ENCODE data around the gene PPARGC1A. TPM values are rescaled to one million over a fixed set of nuclear protein-coding genes. Genes with fewer than 3 reads are reported as not detected.

The PPARGC1A gene
- total and polyA plus RNA-seq, 2 of the 13 experiments (the other 11 are each of a cell fraction or from before 2014, with no cell fraction given): 20.7 to 37.3 TPM

DNA sequence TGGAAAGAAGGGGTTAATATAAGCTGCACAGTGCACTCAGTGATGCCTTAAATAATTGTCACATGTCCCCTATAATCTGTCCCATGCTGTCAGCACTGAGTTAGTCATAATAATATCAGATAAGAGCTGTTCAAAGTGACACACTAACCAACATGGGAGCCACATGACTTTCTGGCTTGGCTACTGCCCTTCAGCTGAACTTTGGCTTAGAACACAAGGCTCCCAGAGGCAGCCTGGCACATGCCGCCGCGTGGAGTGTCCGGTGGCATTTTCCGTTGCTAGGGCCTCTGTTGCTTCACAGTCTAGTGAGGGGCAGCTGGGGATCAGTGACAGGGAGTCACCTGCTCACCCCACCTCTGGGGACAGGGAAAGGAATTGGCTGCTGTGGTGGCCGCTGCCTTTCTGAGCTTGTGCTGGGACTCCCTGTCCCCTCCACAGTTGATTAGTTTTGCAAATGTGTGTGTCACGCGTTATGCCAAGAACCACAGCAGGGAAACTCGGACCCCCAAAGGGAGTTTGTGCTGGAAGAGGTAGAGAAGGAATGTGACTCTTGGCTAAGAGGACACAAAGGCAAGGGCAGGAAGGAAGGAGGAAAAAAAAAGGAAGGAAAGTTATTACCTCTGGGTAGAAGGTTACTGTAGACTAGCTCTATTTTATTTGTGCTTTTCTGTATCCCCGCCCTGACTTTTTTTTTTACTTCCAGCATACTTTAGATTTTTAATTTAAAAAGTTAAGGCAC lies 41.1 kb upstream of the PPARGC1A start (continued):
- TF ChIP-seq, protein P1, sequence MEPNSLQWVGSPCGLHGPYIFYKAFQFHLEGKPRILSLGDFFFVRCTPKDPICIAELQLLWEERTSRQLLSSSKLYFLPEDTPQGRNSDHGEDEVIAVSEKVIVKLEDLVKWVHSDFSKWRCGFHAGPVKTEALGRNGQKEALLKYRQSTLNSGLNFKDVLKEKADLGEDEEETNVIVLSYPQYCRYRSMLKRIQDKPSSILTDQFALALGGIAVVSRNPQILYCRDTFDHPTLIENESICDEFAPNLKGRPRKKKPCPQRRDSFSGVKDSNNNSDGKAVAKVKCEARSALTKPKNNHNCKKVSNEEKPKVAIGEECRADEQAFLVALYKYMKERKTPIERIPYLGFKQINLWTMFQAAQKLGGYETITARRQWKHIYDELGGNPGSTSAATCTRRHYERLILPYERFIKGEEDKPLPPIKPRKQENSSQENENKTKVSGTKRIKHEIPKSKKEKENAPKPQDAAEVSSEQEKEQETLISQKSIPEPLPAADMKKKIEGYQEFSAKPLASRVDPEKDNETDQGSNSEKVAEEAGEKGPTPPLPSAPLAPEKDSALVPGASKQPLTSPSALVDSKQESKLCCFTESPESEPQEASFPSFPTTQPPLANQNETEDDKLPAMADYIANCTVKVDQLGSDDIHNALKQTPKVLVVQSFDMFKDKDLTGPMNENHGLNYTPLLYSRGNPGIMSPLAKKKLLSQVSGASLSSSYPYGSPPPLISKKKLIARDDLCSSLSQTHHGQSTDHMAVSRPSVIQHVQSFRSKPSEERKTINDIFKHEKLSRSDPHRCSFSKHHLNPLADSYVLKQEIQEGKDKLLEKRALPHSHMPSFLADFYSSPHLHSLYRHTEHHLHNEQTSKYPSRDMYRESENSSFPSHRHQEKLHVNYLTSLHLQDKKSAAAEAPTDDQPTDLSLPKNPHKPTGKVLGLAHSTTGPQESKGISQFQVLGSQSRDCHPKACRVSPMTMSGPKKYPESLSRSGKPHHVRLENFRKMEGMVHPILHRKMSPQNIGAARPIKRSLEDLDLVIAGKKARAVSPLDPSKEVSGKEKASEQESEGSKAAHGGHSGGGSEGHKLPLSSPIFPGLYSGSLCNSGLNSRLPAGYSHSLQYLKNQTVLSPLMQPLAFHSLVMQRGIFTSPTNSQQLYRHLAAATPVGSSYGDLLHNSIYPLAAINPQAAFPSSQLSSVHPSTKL (CRISPR knock-in tag; IDR thresholded peaks at IDR 0.05): peak; percentile 51; the same call in 1 of the 2 replicates
- TF ChIP-seq PAWR (CRISPR knock-in tag; IDR thresholded peaks at IDR 0.05; ENCODE audit: borderline replicate concordance) (no peak), ZNF816 (CRISPR knock-in tag; IDR thresholded peaks at IDR 0.05; ENCODE audit: borderline replicate concordance) (no peak), ZFX (CRISPR knock-in tag; IDR thresholded peaks at IDR 0.05; ENCODE audit: low read depth) (peak; percentile 30; the same call in 1 of the 2 replicates), BHLHE40 (IDR thresholded peaks at IDR 0.05; ENCODE audit: low read length) (peak; percentile 64; the same call in 1 of the 2 replicates), SRF (IDR thresholded peaks at IDR 0.05; ENCODE audit: low read depth, low read length) (no peak), ERF (CRISPR knock-in tag; IDR thresholded peaks at IDR 0.05) (no peak), IKZF1 (IDR thresholded peaks at IDR 0.05) (no peak), PAF1 (CRISPR knock-in tag; IDR thresholded peaks at IDR 0.05) (no peak), ZNF17 (CRISPR knock-in tag; IDR thresholded peaks at IDR 0.05) (no peak), SOX6 (IDR thresholded peaks at IDR 0.05) (no peak), SOX6 (CRISPR knock-in tag; IDR thresholded peaks at IDR 0.05) (peak; percentile 20; the same call in 1 of the 2 replicates), PRMT3 (CRISPR knock-in tag; IDR thresholded peaks at IDR 0.05; ENCODE audit: borderline replicate concordance, low read depth) (no peak), NFE2L2 (IDR thresholded peaks at IDR 0.05; ENCODE audit: low read length) (no peak), PRPF4 (IDR thresholded peaks at IDR 0.05; ENCODE audit: low read depth, low read length, poor library complexity, severe bottlenecking) (no peak), MXI1 (IDR thresholded peaks at IDR 0.05; ENCODE audit: borderline replicate concordance, low read depth, low read length) (peak; percentile 70; the same call in 2 of the 3 replicates)
- TF ChIP-seq, protein P2, sequence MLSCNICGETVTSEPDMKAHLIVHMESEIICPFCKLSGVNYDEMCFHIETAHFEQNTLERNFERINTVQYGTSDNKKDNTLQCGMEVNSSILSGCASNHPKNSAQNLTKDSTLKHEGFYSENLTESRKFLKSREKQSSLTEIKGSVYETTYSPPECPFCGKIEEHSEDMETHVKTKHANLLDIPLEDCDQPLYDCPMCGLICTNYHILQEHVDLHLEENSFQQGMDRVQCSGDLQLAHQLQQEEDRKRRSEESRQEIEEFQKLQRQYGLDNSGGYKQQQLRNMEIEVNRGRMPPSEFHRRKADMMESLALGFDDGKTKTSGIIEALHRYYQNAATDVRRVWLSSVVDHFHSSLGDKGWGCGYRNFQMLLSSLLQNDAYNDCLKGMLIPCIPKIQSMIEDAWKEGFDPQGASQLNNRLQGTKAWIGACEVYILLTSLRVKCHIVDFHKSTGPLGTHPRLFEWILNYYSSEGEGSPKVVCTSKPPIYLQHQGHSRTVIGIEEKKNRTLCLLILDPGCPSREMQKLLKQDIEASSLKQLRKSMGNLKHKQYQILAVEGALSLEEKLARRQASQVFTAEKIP (CRISPR knock-in tag; IDR thresholded peaks at IDR 0.05; ENCODE audit: borderline replicate concordance): no peak
- TF ChIP-seq, protein P3, sequence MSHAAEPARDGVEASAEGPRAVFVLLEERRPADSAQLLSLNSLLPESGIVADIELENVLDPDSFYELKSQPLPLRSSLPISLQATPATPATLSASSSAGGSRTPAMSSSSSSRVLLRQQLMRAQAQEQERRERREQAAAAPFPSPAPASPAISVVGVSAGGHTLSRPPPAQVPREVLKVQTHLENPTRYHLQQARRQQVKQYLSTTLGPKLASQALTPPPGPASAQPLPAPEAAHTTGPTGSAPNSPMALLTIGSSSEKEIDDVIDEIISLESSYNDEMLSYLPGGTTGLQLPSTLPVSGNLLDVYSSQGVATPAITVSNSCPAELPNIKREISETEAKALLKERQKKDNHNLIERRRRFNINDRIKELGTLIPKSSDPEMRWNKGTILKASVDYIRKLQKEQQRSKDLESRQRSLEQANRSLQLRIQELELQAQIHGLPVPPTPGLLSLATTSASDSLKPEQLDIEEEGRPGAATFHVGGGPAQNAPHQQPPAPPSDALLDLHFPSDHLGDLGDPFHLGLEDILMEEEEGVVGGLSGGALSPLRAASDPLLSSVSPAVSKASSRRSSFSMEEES (CRISPR knock-in tag; IDR thresholded peaks at IDR 0.05): peak; percentile 68; the same call in 1 of the 2 replicates
- TF ChIP-seq, protein P4, sequence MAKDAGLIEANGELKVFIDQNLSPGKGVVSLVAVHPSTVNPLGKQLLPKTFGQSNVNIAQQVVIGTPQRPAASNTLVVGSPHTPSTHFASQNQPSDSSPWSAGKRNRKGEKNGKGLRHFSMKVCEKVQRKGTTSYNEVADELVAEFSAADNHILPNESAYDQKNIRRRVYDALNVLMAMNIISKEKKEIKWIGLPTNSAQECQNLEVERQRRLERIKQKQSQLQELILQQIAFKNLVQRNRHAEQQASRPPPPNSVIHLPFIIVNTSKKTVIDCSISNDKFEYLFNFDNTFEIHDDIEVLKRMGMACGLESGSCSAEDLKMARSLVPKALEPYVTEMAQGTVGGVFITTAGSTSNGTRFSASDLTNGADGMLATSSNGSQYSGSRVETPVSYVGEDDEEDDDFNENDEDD (CRISPR knock-in tag; IDR thresholded peaks at IDR 0.05; ENCODE audit: borderline replicate concordance): 0 out of 2 replicates have a peak, but pooled peaks have one; percentile 24

Measured in HepG2 (cell line).